ENCODE measurements around the gene MFAP4. TPM values are rescaled to one million over a fixed set of nuclear protein-coding genes. Genes with fewer than 3 reads are reported as not detected.

Gene MFAP4
- polyA plus RNA-seq, 1 donor from 2014 or later, result not detected

DNA sequence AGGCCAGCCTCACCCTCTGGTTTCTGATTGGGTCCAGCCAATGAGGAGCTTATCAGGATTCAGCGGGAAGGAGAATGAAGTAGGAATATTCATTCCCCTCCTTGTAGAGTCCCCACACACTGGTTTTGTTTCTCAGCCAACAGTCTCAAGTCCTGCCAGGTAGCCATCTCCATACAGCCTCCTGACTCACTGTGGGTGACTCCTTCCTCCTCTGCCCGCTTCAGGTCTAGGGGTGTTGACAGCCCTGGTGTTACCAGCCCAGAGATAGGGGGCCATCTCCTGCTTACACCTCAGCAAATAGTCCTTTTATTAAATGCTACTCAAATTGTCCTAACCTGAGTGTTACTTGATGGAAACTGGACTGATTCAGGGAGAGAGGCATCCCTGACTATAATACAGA is 4.0 kb upstream of the MFAP4 start:
- H3K4me2 ChIP-seq (ENCODE audit: low read length), result no peak overlapping the region
- no peaks in the 10 kb centered on the region for H3K79me2 ChIP-seq (replicated peaks; ENCODE audit: insufficient read depth, low read length)
- no peaks in the 10 kb centered on the region for H4K20me1 ChIP-seq (ENCODE audit: insufficient read depth)
- H3K9ac ChIP-seq (ENCODE audit: low read length), result no peak overlapping the region
- no peaks in the 10 kb centered on the region for H3K9me2 ChIP-seq (ENCODE audit: insufficient read depth, low read length)
- no peak overlapping the region for H3K4me3 ChIP-seq (ENCODE audit: low read length)
- no peak overlapping the region for H3K27ac ChIP-seq (ENCODE audit: low read length)
- no peaks in the 10 kb centered on the region for H3K9me3 ChIP-seq (ENCODE audit: low read length)
- H2AFZ ChIP-seq (ENCODE audit: low read depth, low read length), result no peak overlapping the region
- no peaks in the 10 kb centered on the region for H3K36me3 ChIP-seq (ENCODE audit: insufficient read depth, low read length)
- H3K27me3 ChIP-seq (ENCODE audit: insufficient read depth, low read depth, low read length), result no peaks in the 10 kb centered on the region
- H3F3A ChIP-seq (ENCODE audit: insufficient read depth, low read length, poor library complexity, severe bottlenecking), result no peaks in the 10 kb centered on the region
- no peak for TF ChIP-seq SMC3 (conservative IDR thresholded peaks at IDR 0.05; ENCODE audit: poor library complexity)
- TF ChIP-seq RAD21 (conservative IDR thresholded peaks at IDR 0.05), result no peak
- TF ChIP-seq TAF1 (IDR thresholded peaks at IDR 0.05; ENCODE audit: low read depth), result no peak
- no peak for TF ChIP-seq MXI1 (conservative IDR thresholded peaks at IDR 0.05; ENCODE audit: poor library complexity, severe bottlenecking)
- TF ChIP-seq POLR2AphosphoS5 (IDR thresholded peaks at IDR 0.05), result no peak
- TF ChIP-seq, protein P1, sequence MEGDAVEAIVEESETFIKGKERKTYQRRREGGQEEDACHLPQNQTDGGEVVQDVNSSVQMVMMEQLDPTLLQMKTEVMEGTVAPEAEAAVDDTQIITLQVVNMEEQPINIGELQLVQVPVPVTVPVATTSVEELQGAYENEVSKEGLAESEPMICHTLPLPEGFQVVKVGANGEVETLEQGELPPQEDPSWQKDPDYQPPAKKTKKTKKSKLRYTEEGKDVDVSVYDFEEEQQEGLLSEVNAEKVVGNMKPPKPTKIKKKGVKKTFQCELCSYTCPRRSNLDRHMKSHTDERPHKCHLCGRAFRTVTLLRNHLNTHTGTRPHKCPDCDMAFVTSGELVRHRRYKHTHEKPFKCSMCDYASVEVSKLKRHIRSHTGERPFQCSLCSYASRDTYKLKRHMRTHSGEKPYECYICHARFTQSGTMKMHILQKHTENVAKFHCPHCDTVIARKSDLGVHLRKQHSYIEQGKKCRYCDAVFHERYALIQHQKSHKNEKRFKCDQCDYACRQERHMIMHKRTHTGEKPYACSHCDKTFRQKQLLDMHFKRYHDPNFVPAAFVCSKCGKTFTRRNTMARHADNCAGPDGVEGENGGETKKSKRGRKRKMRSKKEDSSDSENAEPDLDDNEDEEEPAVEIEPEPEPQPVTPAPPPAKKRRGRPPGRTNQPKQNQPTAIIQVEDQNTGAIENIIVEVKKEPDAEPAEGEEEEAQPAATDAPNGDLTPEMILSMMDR (IDR thresholded peaks at IDR 0.05; ENCODE audit: poor library complexity, severe bottlenecking), result no peak
- TF ChIP-seq, protein P2, sequence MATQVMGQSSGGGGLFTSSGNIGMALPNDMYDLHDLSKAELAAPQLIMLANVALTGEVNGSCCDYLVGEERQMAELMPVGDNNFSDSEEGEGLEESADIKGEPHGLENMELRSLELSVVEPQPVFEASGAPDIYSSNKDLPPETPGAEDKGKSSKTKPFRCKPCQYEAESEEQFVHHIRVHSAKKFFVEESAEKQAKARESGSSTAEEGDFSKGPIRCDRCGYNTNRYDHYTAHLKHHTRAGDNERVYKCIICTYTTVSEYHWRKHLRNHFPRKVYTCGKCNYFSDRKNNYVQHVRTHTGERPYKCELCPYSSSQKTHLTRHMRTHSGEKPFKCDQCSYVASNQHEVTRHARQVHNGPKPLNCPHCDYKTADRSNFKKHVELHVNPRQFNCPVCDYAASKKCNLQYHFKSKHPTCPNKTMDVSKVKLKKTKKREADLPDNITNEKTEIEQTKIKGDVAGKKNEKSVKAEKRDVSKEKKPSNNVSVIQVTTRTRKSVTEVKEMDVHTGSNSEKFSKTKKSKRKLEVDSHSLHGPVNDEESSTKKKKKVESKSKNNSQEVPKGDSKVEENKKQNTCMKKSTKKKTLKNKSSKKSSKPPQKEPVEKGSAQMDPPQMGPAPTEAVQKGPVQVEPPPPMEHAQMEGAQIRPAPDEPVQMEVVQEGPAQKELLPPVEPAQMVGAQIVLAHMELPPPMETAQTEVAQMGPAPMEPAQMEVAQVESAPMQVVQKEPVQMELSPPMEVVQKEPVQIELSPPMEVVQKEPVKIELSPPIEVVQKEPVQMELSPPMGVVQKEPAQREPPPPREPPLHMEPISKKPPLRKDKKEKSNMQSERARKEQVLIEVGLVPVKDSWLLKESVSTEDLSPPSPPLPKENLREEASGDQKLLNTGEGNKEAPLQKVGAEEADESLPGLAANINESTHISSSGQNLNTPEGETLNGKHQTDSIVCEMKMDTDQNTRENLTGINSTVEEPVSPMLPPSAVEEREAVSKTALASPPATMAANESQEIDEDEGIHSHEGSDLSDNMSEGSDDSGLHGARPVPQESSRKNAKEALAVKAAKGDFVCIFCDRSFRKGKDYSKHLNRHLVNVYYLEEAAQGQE (IDR thresholded peaks at IDR 0.05; ENCODE audit: borderline replicate concordance), result no peak
- no peak for TF ChIP-seq EP300 (conservative IDR thresholded peaks at IDR 0.05; ENCODE audit: poor library complexity, severe bottlenecking)
- no peak for TF ChIP-seq EZH2 (IDR thresholded peaks at IDR 0.05; ENCODE audit: borderline replicate concordance, insufficient read depth, low read length, poor library complexity, severe bottlenecking)

DNA sequence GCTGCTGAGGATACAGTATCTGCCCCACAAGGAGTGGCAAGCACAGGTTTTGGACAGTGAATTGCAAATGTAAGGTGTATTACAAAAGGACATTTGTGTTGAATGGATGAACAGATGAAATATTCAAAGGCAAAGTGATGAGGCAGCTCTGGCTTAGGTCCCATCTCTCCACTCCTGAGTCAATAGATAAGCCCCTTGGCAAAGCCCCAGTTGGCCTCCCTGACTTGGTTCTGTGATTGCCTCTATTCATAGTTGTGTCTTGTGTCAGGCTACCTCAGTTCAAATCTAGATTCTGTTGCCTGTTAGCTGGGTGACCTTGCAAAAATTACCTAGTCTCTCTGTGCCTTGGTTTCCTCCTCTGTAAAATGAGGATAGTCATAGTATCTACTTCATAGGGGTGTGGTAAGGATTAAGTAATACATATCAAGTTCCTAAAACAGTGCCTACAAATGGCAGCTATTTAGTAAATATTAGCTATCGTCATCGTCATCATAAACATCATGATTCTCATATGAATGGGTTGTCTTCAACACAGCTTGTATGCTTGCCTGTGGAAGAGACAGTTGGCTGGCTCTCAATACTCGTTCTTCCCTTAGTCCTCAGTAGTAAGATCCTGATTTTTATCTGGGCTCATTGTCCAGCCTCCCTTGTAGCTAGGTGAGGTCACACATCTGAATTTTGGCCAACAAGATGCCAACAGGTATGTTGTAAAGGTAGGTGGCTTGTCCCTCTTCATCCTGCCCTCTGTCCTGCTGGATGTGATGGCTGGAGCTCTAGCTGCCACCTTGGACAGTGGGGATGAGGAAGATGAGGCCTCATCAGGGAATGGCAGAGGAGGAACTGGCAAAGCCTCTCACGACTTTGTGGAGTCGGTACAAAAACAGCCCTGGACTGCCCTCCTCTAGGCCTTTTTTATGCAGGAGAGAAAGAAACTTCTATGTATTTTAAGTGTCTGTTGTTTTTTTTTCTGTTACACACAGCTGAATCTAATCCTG is 2.1 kb upstream of the MFAP4 start:
- TF ChIP-seq POLR2AphosphoS5 (IDR thresholded peaks at IDR 0.05), result no peak
- TF ChIP-seq EZH2 (IDR thresholded peaks at IDR 0.05; ENCODE audit: borderline replicate concordance, insufficient read depth, low read length, poor library complexity, severe bottlenecking), result no peak
- TF ChIP-seq TAF1 (IDR thresholded peaks at IDR 0.05; ENCODE audit: low read depth), result no peak
- no peak for TF ChIP-seq EP300 (conservative IDR thresholded peaks at IDR 0.05; ENCODE audit: poor library complexity, severe bottlenecking)
- TF ChIP-seq, protein P1 (IDR thresholded peaks at IDR 0.05; ENCODE audit: poor library complexity, severe bottlenecking), result no peak
- TF ChIP-seq, protein P2 (IDR thresholded peaks at IDR 0.05; ENCODE audit: borderline replicate concordance), result no peak
- no peak for TF ChIP-seq SMC3 (conservative IDR thresholded peaks at IDR 0.05; ENCODE audit: poor library complexity)
- no peak for TF ChIP-seq RAD21 (conservative IDR thresholded peaks at IDR 0.05)
- no peak for TF ChIP-seq MXI1 (conservative IDR thresholded peaks at IDR 0.05; ENCODE audit: poor library complexity, severe bottlenecking)
- Histone ChIP-seq H3K9me2 (ENCODE audit: insufficient read depth, low read length) (no peaks in the 10 kb centered on the region), H3K79me2 (replicated peaks; ENCODE audit: insufficient read depth, low read length) (no peaks in the 10 kb centered on the region), H4K20me1 (ENCODE audit: insufficient read depth) (no peaks in the 10 kb centered on the region), H3K4me2 (ENCODE audit: low read length) (no peak overlapping the region), H3K27ac (ENCODE audit: low read length) (no peak overlapping the region), H3F3A (ENCODE audit: insufficient read depth, low read length, poor library complexity, severe bottlenecking) (no peaks in the 10 kb centered on the region), H2AFZ (ENCODE audit: low read depth, low read length) (no peak overlapping the region), H3K36me3 (ENCODE audit: insufficient read depth, low read length) (no peaks in the 10 kb centered on the region), H3K9ac (ENCODE audit: low read length) (no peak overlapping the region), H3K27me3 (ENCODE audit: insufficient read depth, low read depth, low read length) (no peaks in the 10 kb centered on the region), H3K9me3 (ENCODE audit: low read length) (no peaks in the 10 kb centered on the region), H3K4me3 (ENCODE audit: low read length) (no peak overlapping the region)

Measured in neural cell (in vitro differentiated cells).